Measurements from ENCODE around the gene CD79A.

CD79A gene

GRCh38 chr19:41883463-41883820, 6.4 kb downstream of the CD79A start:
- no peak for DNase-seq
- no peak for ATAC-seq (replicated peaks)
- Mint-ChIP-seq H3K27ac (peak overlapping the region; percentile 91 to 96), H3K9me3 (no peaks in the 10 kb centered on the region), H3K36me3 (ENCODE audit: insufficient read depth) (peaks cover 69% of the 10 kb centered on the region), H3K4me3 (peak overlapping the region; percentile 80 to 91), H3K4me1 (ENCODE audit: low read depth in 2 of 2) (peaks cover 61 to 69% of the 10 kb centered on the region in 2 donors), H3K27me3 (no peaks in the 10 kb centered on the region)

GRCh38 chr19:41883821-41884733, 7.0 kb downstream of the CD79A start:
- Mint-ChIP-seq H3K4me1 (ENCODE audit: low read depth in 2 of 2) (peaks cover 62 to 71% of the 10 kb centered on the region in 2 donors), H3K36me3 (ENCODE audit: insufficient read depth) (peaks cover 75% of the 10 kb centered on the region), H3K27ac (peak overlapping the region; percentile 91 to 96), H3K4me3 (peak overlapping the region; percentile 80 to 91), H3K9me3 (no peaks in the 10 kb centered on the region), H3K27me3 (no peaks in the 10 kb centered on the region)
- DNase-seq (peak; percentile 77 to 82 (median 82)), ATAC-seq (replicated peaks) (peak; percentile 57)

- Mint-ChIP-seq H3K4me1 (ENCODE audit: low read depth in 2 of 2) (peaks cover 62 to 76% of the 10 kb centered on the region in 2 donors), H3K27me3 (no peaks in the 10 kb centered on the region), H3K27ac (peak overlapping the region; percentile 91 to 96), H3K36me3 (ENCODE audit: insufficient read depth) (peaks cover 87% of the 10 kb centered on the region), H3K4me3 (peak overlapping the region; percentile 80 to 91), H3K9me3 (no peaks in the 10 kb centered on the region)
- ATAC-seq (replicated peaks) (peak; percentile 66), DNase-seq (peak; percentile 52 to 78 (median 73))
These were observed 10.0 kb downstream of the CD79A start for GRCh38 chr19:41886761-41887710.

- DNase-seq (peak; percentile 77 to 79 (median 79)), ATAC-seq (replicated peaks) (peak; percentile 62)
- peaks cover 57 to 72% of the 10 kb centered on the region in 2 donors for H3K4me1 Mint-ChIP-seq (ENCODE audit: low read depth in 2 of 2)
- peaks cover 85% of the 10 kb centered on the region for H3K36me3 Mint-ChIP-seq (ENCODE audit: insufficient read depth)
- no peaks in the 10 kb centered on the region for H3K27me3 Mint-ChIP-seq
- H3K4me3 Mint-ChIP-seq, result peak overlapping the region; percentile 80 to 91
- H3K27ac Mint-ChIP-seq, result peak overlapping the region; percentile 91 to 96
- no peaks in the 10 kb centered on the region for H3K9me3 Mint-ChIP-seq
These were observed 10.8 kb downstream of the CD79A start for GRCh38 chr19:41887711-41888382.

GRCh38 chr19:41888926-41889325, 11.8 kb downstream of the CD79A start:
- Mint-ChIP-seq H3K4me3 (peak overlapping the region; percentile 80 to 91), H3K27ac (peak overlapping the region; percentile 91 to 96), H3K27me3 (no peaks in the 10 kb centered on the region), H3K36me3 (ENCODE audit: insufficient read depth) (peaks cover 81% of the 10 kb centered on the region), H3K9me3 (no peaks in the 10 kb centered on the region), H3K4me1 (ENCODE audit: low read depth in 2 of 2) (peaks cover 57 to 73% of the 10 kb centered on the region in 2 donors)
- no peak for DNase-seq
- no peak for ATAC-seq (replicated peaks)

- Mint-ChIP-seq H3K27ac (peak overlapping the region; percentile 91 to 96), H3K27me3 (no peaks in the 10 kb centered on the region), H3K4me3 (peak overlapping the region; percentile 80 to 91), H3K4me1 (ENCODE audit: low read depth in 2 of 2) (peaks cover 57 to 69% of the 10 kb centered on the region in 2 donors), H3K9me3 (no peaks in the 10 kb centered on the region), H3K36me3 (ENCODE audit: insufficient read depth) (peaks cover 81% of the 10 kb centered on the region)
- no peak for ATAC-seq (replicated peaks)
- no peak for DNase-seq
These were observed 12.8 kb downstream of the CD79A start for GRCh38 chr19:41889896-41890295.

GRCh38 chr19:41890936-41891335, 13.9 kb downstream of the CD79A start:
- Mint-ChIP-seq H3K36me3 (ENCODE audit: insufficient read depth) (peaks cover 86% of the 10 kb centered on the region), H3K4me1 (ENCODE audit: low read depth in 2 of 2) (peaks cover 55 to 71% of the 10 kb centered on the region in 2 donors), H3K9me3 (no peaks in the 10 kb centered on the region), H3K27me3 (no peaks in the 10 kb centered on the region), H3K27ac (peak overlapping the region in 1 of 2 donors; percentile 87), H3K4me3 (no peak overlapping the region)
- DNase-seq (no peak), ATAC-seq (replicated peaks) (no peak)

GRCh38 chr19:41892173-41892902, 15.3 kb downstream of the CD79A start:
- Mint-ChIP-seq H3K9me3 (no peaks in the 10 kb centered on the region), H3K27me3 (no peaks in the 10 kb centered on the region), H3K4me3 (peak overlapping the region in 1 of 2 donors; percentile 40), H3K27ac (peak overlapping the region; percentile 87), H3K36me3 (ENCODE audit: insufficient read depth) (peaks cover 78% of the 10 kb centered on the region), H3K4me1 (ENCODE audit: low read depth in 2 of 2) (peaks cover 48 to 64% of the 10 kb centered on the region in 2 donors)
- DNase-seq (no peak), ATAC-seq (replicated peaks) (no peak)

GRCh38 chr19:41893899-41894298, 16.8 kb downstream of the CD79A start:
- Mint-ChIP-seq H3K36me3 (ENCODE audit: insufficient read depth) (peaks cover 78% of the 10 kb centered on the region), H3K4me3 (peak overlapping the region; percentile 22 to 71), H3K27me3 (no peaks in the 10 kb centered on the region), H3K9me3 (no peaks in the 10 kb centered on the region), H3K27ac (peak overlapping the region; percentile 90 to 92), H3K4me1 (ENCODE audit: low read depth in 2 of 2) (peaks cover 48 to 63% of the 10 kb centered on the region in 2 donors)
- ATAC-seq (replicated peaks), result peak; percentile 50
- no peak for DNase-seq

GRCh38 chr19:41894350-41894749, 17.3 kb downstream of the CD79A start:
- peaks cover 47 to 63% of the 10 kb centered on the region in 2 donors for H3K4me1 Mint-ChIP-seq (ENCODE audit: low read depth in 2 of 2)
- H3K4me3 Mint-ChIP-seq, result peak overlapping the region; percentile 22 to 71
- H3K36me3 Mint-ChIP-seq (ENCODE audit: insufficient read depth), result peaks cover 78% of the 10 kb centered on the region
- H3K9me3 Mint-ChIP-seq, result no peaks in the 10 kb centered on the region
- DNase-seq, result no peak
- no peak for ATAC-seq (replicated peaks)
- peak overlapping the region; percentile 90 to 92 for H3K27ac Mint-ChIP-seq
- no peaks in the 10 kb centered on the region for H3K27me3 Mint-ChIP-seq

GRCh38 chr19:41895745-41896580, 18.9 kb downstream of the CD79A start:
- peaks cover 79% of the 10 kb centered on the region for H3K36me3 Mint-ChIP-seq (ENCODE audit: insufficient read depth)
- peak overlapping the region; percentile 88 to 93 for H3K27ac Mint-ChIP-seq
- ATAC-seq (replicated peaks), result peak; percentile 62
- H3K4me1 Mint-ChIP-seq (ENCODE audit: low read depth in 2 of 2), result peaks cover 40 to 56% of the 10 kb centered on the region in 2 donors
- no peak for DNase-seq
- peak overlapping the region; percentile 38 to 59 for H3K4me3 Mint-ChIP-seq
- no peaks in the 10 kb centered on the region for H3K27me3 Mint-ChIP-seq
- H3K9me3 Mint-ChIP-seq, result no peaks in the 10 kb centered on the region

- Mint-ChIP-seq H3K27me3 (no peaks in the 10 kb centered on the region), H3K4me1 (ENCODE audit: low read depth in 2 of 2) (peaks cover 36 to 53% of the 10 kb centered on the region in 2 donors), H3K4me3 (peak overlapping the region in 1 of 2 donors; percentile 59), H3K27ac (peak overlapping the region; percentile 88 to 93), H3K36me3 (ENCODE audit: insufficient read depth) (peaks cover 80% of the 10 kb centered on the region), H3K9me3 (no peaks in the 10 kb centered on the region)
- DNase-seq (no peak), ATAC-seq (replicated peaks) (no peak)
These were observed 19.5 kb downstream of the CD79A start for GRCh38 chr19:41896581-41896942.

Data from effector memory CD8-positive, alpha-beta T cell (primary cell).